ENCODE data around the gene SERP1.

The SERP1 gene

DNA sequence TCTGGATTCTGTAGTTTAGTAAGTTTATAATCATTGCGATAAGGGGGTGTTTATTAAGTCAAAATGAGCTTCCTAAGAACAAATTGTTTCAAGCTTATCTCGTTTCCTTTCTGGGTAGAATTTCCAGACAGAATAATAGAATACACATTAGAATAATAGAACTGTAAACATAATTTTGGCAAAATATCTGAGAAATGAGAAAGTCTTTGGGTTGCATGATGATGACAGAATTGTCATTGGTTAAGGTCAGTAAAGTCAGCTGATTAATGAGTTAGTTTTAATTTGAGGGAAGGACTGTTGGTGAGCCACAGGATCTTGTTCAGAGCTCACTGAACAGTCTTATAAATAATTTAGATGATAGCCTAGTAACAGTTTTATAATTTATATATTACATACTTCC lies 10.5 kb upstream of the SERP1 start:
- Histone ChIP-seq H3K4me1 (ENCODE audit: control insufficient read depth, insufficient read depth, low read length) (no peaks in the 10 kb centered on the region), H3K9me3 (ENCODE audit: control insufficient read depth, low read length) (no peaks in the 10 kb centered on the region), H3K9ac (ENCODE audit: low read length) (no peak overlapping the region), H3K36me3 (ENCODE audit: control insufficient read depth, insufficient read depth, low read length, severe bottlenecking) (peaks cover 51% of the 10 kb centered on the region), H3K4me3 (ENCODE audit: low read length) (no peak overlapping the region), H3K27me3 (replicated peaks; ENCODE audit: control insufficient read depth, insufficient read depth, low read length) (no peaks in the 10 kb centered on the region)
- no peak for DNase-seq (ENCODE audit: low read depth)

DNA sequence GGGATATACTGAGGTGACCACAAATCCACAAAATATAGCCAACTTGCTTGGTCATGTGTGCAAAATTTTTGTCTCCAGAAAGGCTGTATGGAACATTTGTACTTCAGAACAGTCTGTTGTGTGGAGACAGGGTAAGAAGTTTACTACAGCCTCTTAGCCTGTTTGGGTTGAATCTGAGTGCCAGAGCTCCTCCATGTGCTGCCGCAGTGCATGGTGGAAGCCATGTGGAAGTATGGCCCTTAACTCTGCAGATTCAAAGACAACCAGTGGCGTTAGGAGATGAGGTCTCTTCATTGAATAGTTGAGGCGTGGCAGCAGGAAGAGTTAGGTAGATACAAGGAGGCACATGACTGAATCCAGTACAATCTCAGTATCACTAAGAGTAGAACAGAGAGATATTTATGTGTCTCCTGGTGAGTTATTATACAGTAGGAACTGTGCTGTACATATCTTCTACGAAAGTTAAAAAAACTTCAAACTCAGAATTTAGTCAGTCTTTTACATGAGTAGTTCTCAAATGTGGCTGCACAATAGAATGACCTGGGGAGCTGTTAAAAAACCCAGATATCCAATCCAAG lies 9.7 kb upstream of the SERP1 start:
- H3K36me3 ChIP-seq (ENCODE audit: control insufficient read depth, insufficient read depth, low read length, severe bottlenecking): peaks cover 51% of the 10 kb centered on the region
- DNase-seq (ENCODE audit: low read depth): no peak
- no peak overlapping the region for H3K9ac ChIP-seq (ENCODE audit: low read length)
- no peaks in the 10 kb centered on the region for H3K27me3 ChIP-seq (replicated peaks; ENCODE audit: control insufficient read depth, insufficient read depth, low read length)
- no peaks in the 10 kb centered on the region for H3K4me1 ChIP-seq (ENCODE audit: control insufficient read depth, insufficient read depth, low read length)
- H3K9me3 ChIP-seq (ENCODE audit: control insufficient read depth, low read length): no peaks in the 10 kb centered on the region
- no peak overlapping the region for H3K4me3 ChIP-seq (ENCODE audit: low read length)

DNA sequence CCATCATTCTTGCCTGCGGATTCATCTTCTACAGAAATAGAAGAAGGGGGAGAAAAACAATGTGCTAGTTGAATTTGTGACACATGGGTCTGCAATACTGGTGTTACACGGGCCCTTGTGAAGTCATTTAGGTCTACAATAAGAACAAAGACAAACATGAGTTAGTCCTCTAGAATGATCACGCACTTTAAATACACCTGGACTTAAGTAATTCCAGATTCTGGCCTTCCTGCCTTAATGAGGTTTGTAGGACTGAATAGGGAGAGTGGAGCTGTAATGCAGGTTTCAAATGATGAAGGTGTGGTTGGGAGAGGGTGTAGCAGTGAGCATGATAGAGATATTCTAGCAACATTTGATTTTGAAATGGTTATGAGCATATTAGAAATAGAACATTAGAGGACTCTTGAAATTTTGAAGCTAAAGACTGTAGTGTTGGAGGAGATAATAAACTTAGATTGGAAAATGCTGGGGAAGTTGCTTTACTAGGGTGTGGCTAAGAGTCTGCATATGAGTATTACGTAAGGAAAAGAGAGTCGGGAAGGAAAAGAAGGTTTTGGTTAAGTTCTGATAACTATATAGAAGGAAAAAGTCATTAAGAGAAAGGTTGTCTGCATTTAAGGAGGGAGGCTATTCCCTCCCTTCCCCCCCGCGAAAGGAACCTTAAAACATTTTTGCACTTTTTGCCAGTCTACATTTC lies 897 bp upstream of the SERP1 start:
- peaks cover 33% of the 10 kb centered on the region for H3K4me1 ChIP-seq (ENCODE audit: control insufficient read depth, insufficient read depth, low read length)
- peaks cover 25% of the 10 kb centered on the region for H3K36me3 ChIP-seq (ENCODE audit: control insufficient read depth, insufficient read depth, low read length, severe bottlenecking)
- DNase-seq (ENCODE audit: low read depth): peak; percentile 28

DNA sequence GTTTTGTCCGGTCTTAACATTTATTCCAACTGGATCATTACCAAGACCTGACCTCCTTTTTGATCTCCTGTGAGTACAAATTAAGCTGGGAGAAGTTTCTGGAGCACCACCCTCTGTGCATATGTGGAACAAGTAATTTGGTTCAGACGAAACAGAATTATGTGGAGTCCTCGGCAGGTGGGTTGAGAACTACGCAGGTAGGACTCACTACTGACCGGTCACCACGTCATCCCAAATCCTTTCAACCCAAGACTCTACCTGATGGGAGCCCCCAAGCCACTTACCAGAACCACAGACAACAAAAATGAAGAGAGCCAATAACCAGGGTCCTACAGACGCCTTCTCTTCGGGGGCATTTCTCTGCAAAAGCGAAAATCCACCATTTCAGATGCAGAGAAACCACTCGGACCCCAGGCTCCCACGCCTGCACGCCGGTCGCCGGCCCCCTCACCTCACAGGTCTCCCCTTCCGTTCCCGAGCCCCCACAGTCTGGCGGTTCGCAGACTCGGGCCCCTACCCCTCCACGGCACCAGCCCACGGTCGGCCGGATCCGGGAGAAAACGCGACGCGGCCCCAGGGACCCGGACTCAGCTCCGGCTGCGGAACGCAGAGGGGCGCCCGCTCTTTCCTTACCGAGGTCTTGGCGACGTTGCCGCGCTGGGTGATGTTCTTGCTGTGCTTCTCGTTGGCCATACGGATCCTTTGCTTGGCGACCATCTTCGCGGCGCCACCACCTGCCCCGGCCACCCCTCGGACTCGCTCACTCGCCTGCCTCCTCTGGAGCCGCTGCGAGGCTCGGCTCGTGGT lies 674 bp downstream of the SERP1 start:
- Histone ChIP-seq H3K9me3 (ENCODE audit: control insufficient read depth, low read length) (no peaks in the 10 kb centered on the region), H3K27me3 (replicated peaks; ENCODE audit: control insufficient read depth, insufficient read depth, low read length) (no peaks in the 10 kb centered on the region), H3K4me1 (ENCODE audit: control insufficient read depth, insufficient read depth, low read length) (peaks cover 42% of the 10 kb centered on the region), H3K4me3 (ENCODE audit: low read length) (peak overlapping the region; percentile 99), H3K9ac (ENCODE audit: low read length) (peak overlapping the region; percentile 99), H3K36me3 (ENCODE audit: control insufficient read depth, insufficient read depth, low read length, severe bottlenecking) (peaks cover 31% of the 10 kb centered on the region)
- peak; percentile 50 for DNase-seq (ENCODE audit: low read depth)

More for the DNA sequence above, 897 bp upstream of the SERP1 start:
- Histone ChIP-seq H3K4me3 (ENCODE audit: low read length) (peak overlapping the region; percentile 99), H3K9me3 (ENCODE audit: control insufficient read depth, low read length) (no peaks in the 10 kb centered on the region), H3K27me3 (replicated peaks; ENCODE audit: control insufficient read depth, insufficient read depth, low read length) (no peaks in the 10 kb centered on the region), H3K9ac (ENCODE audit: low read length) (peak overlapping the region; percentile 99)

GRCh38 chr3:150544726-150545125 lies 1.6 kb downstream of the SERP1 start:
- Histone ChIP-seq H3K4me3 (ENCODE audit: low read length) (peak overlapping the region; percentile 99), H3K4me1 (ENCODE audit: control insufficient read depth, insufficient read depth, low read length) (peaks cover 42% of the 10 kb centered on the region), H3K9ac (ENCODE audit: low read length) (peak overlapping the region; percentile 99), H3K9me3 (ENCODE audit: control insufficient read depth, low read length) (no peaks in the 10 kb centered on the region), H3K36me3 (ENCODE audit: control insufficient read depth, insufficient read depth, low read length, severe bottlenecking) (peaks cover 31% of the 10 kb centered on the region), H3K27me3 (replicated peaks; ENCODE audit: control insufficient read depth, insufficient read depth, low read length) (no peaks in the 10 kb centered on the region)
- peak; percentile 71 for DNase-seq (ENCODE audit: low read depth)

DNA sequence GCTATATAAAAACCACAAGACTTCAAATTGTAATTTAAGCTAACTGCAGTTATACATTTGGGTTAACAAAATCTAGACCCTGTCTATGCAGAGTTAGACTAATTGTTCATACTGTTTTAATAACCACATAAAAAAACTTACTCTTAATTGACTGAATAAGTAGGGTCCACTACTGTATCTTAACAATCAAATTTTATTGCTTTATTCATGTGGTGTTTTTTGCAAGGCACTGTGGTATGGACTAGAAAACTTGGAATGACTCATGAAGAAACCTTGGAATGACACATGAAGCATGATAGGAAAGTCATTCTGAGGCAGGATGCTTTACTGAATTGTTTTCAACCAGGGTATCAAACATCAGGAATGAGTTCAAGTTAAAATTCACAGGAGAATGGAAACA lies 2.3 kb downstream of the SERP1 start:
- Histone ChIP-seq H3K36me3 (ENCODE audit: control insufficient read depth, insufficient read depth, low read length, severe bottlenecking) (peaks cover 31% of the 10 kb centered on the region), H3K27me3 (replicated peaks; ENCODE audit: control insufficient read depth, insufficient read depth, low read length) (no peaks in the 10 kb centered on the region)

DNA sequence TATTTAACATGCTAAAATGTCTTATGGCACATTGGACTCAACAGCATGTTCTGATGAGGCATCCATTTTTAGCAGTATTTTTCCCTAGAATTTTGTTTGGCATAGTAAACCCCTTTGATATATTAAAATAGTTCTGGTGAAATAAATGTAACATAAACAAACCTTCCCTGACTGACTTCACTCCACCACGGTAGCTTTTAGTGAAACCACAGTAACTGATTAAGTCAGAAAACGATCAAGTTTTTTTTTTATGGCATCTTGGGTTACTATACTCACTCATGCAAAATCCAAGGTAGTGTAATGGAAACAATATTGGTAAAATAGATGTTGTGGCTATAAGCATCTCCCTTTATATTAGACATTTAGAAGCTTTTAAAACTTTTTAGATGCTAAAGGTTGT lies 2.8 kb downstream of the SERP1 start:
- H3K4me1 ChIP-seq (ENCODE audit: control insufficient read depth, insufficient read depth, low read length): peaks cover 42% of the 10 kb centered on the region
- no peaks in the 10 kb centered on the region for H3K9me3 ChIP-seq (ENCODE audit: control insufficient read depth, low read length)
- DNase-seq (ENCODE audit: low read depth): no peak
- H3K4me3 ChIP-seq (ENCODE audit: low read length): no peak overlapping the region
- H3K27me3 ChIP-seq (replicated peaks; ENCODE audit: control insufficient read depth, insufficient read depth, low read length): no peaks in the 10 kb centered on the region
- no peak overlapping the region for H3K9ac ChIP-seq (ENCODE audit: low read length)
- peaks cover 31% of the 10 kb centered on the region for H3K36me3 ChIP-seq (ENCODE audit: control insufficient read depth, insufficient read depth, low read length, severe bottlenecking)

More for the DNA sequence above, 2.3 kb downstream of the SERP1 start:
- H3K9ac ChIP-seq (ENCODE audit: low read length): peak overlapping the region; percentile 99
- H3K9me3 ChIP-seq (ENCODE audit: control insufficient read depth, low read length): no peaks in the 10 kb centered on the region
- peaks cover 42% of the 10 kb centered on the region for H3K4me1 ChIP-seq (ENCODE audit: control insufficient read depth, insufficient read depth, low read length)
- DNase-seq (ENCODE audit: low read depth): peak; percentile 65
- H3K4me3 ChIP-seq (ENCODE audit: low read length): peak overlapping the region; percentile 99

- H3K4me3 ChIP-seq (ENCODE audit: low read length): no peak overlapping the region
Observed at GRCh38 chr3:150543128-150543527, 3.2 kb downstream of the SERP1 start.

DNA sequence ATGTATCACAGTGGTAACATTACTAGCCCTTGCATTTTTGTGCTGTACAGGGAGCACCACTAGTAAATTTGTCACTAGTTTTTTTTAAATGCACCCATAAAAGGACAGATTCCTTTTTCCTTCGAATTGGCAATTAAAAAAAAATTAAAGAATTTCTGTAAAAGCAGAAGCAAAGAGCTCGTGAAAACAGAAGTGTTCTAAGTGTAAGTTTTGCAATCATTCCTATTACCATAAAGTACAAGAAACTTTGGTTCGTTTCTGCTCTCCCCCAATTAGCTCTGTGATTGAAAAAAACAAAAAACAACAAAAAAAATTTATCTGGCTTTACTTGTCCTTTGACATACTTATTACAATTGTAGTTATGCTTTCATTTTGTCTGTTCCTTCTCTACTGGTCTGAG lies 5.3 kb downstream of the SERP1 start:
- no peaks in the 10 kb centered on the region for H3K9me3 ChIP-seq (ENCODE audit: control insufficient read depth, low read length)
- DNase-seq (ENCODE audit: low read depth): no peak
- peaks cover 31% of the 10 kb centered on the region for H3K36me3 ChIP-seq (ENCODE audit: control insufficient read depth, insufficient read depth, low read length, severe bottlenecking)
- H3K9ac ChIP-seq (ENCODE audit: low read length): peak overlapping the region; percentile 11
- no peaks in the 10 kb centered on the region for H3K27me3 ChIP-seq (replicated peaks; ENCODE audit: control insufficient read depth, insufficient read depth, low read length)
- H3K4me3 ChIP-seq (ENCODE audit: low read length): no peak overlapping the region
- peaks cover 28% of the 10 kb centered on the region for H3K4me1 ChIP-seq (ENCODE audit: control insufficient read depth, insufficient read depth, low read length)

More at GRCh38 chr3:150543128-150543527, 3.2 kb downstream of the SERP1 start:
- Histone ChIP-seq H3K4me1 (ENCODE audit: control insufficient read depth, insufficient read depth, low read length) (peaks cover 38% of the 10 kb centered on the region), H3K9me3 (ENCODE audit: control insufficient read depth, low read length) (no peaks in the 10 kb centered on the region), H3K9ac (ENCODE audit: low read length) (no peak overlapping the region), H3K36me3 (ENCODE audit: control insufficient read depth, insufficient read depth, low read length, severe bottlenecking) (peaks cover 31% of the 10 kb centered on the region), H3K27me3 (replicated peaks; ENCODE audit: control insufficient read depth, insufficient read depth, low read length) (no peaks in the 10 kb centered on the region)
- DNase-seq (ENCODE audit: low read depth): no peak

GRCh38 chr3:150540297-150540696 lies 6.0 kb downstream of the SERP1 start:
- DNase-seq (ENCODE audit: low read depth): no peak
- H3K27me3 ChIP-seq (replicated peaks; ENCODE audit: control insufficient read depth, insufficient read depth, low read length): no peaks in the 10 kb centered on the region
- no peaks in the 10 kb centered on the region for H3K9me3 ChIP-seq (ENCODE audit: control insufficient read depth, low read length)
- H3K36me3 ChIP-seq (ENCODE audit: control insufficient read depth, insufficient read depth, low read length, severe bottlenecking): peaks cover 31% of the 10 kb centered on the region
- no peak overlapping the region for H3K4me3 ChIP-seq (ENCODE audit: low read length)
- no peak overlapping the region for H3K9ac ChIP-seq (ENCODE audit: low read length)
- H3K4me1 ChIP-seq (ENCODE audit: control insufficient read depth, insufficient read depth, low read length): peaks cover 28% of the 10 kb centered on the region

All from adipocyte (in vitro differentiated cells).